ENCODE measurements around the gene POLR1G. TPM values are rescaled to one million over a fixed set of nuclear protein-coding genes. Genes with fewer than 3 reads are reported as not detected.

Gene POLR1G
- total RNA-seq, 1 experiment from 2014 or later: 30.5 TPM

DNA sequence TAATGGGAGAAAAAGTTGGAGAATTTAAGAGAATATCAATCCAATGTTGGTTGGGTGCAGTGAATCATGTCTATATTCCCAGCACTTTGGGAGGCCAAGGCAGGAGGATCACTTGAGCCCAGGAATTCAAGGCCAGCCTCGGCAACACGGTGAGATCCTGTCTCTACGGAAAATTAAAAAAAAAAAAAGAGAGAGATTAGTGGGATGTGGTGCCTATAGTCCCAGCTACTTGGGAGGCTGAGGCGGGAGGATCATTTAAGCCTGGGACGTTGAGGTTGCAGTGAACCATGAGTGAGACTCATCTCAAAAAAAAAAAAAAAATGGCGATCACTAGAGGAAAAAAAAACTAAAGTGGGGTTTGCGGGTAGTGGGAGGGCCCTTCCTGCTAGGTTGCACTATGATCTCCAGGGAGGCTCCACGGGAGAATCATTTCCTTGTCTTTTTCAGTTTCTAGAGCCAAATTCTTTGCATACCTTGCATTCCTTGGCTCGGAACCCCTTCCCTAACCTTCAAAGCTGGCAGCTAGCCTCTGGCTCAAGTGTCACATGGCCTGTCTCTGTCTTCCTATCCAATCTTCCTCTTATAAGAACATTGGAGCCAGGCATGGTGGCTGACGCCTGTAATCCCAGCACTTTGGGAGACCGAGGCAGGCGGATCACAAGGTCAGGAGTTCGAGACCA is 30.3 kb upstream of the POLR1G start:
- peak overlapping the region; percentile 61 for H2AFZ ChIP-seq (ENCODE audit: low read depth, low read length, poor library complexity, severe bottlenecking)
- H3K36me3 ChIP-seq (ENCODE audit: control insufficient read depth in 1 of 2, insufficient read depth in 2 of 2, low read length in 2 of 2): no peaks in the 10 kb centered on the region
- no peaks in the 10 kb centered on the region for H3K79me2 ChIP-seq (ENCODE audit: insufficient read depth, low read length)
- peak overlapping the region; percentile 36; the same call in 1 of the 2 replicates for H3K27ac ChIP-seq (ENCODE audit: low read depth, low read length)
- POLR2A ChIA-PET: no interaction called here
- RAD21 ChIA-PET (ENCODE audit: low non-redundant PET in 1 of 2, low total read pairs in 2 of 2, uncharacterized antibody in 2 of 2, unreplicated experiment in 2 of 2): no interaction called here
- H3K9ac ChIP-seq (ENCODE audit: low read length): no peak overlapping the region
- intact Hi-C loops (cut with micrococcal nuclease): no loop called here
- peak; percentile 13 for DNase-seq (ENCODE audit: low read depth, low spot score)
- H3K4me1 ChIP-seq (ENCODE audit: control insufficient read depth in 1 of 2, insufficient read depth in 2 of 2, low read length in 2 of 2): peaks cover 12 to 23% of the 10 kb centered on the region in 2 experiments
- no peak overlapping the region for H3K4me3 ChIP-seq (replicated peaks in 1 of 2; ENCODE audit: low read depth in 1 of 2, low read length in 2 of 2)
- no peaks in the 10 kb centered on the region for H3K27me3 ChIP-seq (ENCODE audit: insufficient read depth, low read length)
- TF ChIP-seq, protein P1, sequence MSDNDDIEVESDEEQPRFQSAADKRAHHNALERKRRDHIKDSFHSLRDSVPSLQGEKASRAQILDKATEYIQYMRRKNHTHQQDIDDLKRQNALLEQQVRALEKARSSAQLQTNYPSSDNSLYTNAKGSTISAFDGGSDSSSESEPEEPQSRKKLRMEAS (IDR thresholded peaks at IDR 0.05): no peak
- TF ChIP-seq, protein P2, sequence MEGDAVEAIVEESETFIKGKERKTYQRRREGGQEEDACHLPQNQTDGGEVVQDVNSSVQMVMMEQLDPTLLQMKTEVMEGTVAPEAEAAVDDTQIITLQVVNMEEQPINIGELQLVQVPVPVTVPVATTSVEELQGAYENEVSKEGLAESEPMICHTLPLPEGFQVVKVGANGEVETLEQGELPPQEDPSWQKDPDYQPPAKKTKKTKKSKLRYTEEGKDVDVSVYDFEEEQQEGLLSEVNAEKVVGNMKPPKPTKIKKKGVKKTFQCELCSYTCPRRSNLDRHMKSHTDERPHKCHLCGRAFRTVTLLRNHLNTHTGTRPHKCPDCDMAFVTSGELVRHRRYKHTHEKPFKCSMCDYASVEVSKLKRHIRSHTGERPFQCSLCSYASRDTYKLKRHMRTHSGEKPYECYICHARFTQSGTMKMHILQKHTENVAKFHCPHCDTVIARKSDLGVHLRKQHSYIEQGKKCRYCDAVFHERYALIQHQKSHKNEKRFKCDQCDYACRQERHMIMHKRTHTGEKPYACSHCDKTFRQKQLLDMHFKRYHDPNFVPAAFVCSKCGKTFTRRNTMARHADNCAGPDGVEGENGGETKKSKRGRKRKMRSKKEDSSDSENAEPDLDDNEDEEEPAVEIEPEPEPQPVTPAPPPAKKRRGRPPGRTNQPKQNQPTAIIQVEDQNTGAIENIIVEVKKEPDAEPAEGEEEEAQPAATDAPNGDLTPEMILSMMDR (IDR thresholded peaks at IDR 0.05 in 2 of 3, conservative IDR thresholded peaks at IDR 0.05 in 1 of 3; ENCODE audit: borderline replicate concordance in 1 of 3, insufficient read depth in 1 of 3, low read depth in 2 of 3, low read length in 2 of 3): no peak
- TF ChIP-seq, protein P3, sequence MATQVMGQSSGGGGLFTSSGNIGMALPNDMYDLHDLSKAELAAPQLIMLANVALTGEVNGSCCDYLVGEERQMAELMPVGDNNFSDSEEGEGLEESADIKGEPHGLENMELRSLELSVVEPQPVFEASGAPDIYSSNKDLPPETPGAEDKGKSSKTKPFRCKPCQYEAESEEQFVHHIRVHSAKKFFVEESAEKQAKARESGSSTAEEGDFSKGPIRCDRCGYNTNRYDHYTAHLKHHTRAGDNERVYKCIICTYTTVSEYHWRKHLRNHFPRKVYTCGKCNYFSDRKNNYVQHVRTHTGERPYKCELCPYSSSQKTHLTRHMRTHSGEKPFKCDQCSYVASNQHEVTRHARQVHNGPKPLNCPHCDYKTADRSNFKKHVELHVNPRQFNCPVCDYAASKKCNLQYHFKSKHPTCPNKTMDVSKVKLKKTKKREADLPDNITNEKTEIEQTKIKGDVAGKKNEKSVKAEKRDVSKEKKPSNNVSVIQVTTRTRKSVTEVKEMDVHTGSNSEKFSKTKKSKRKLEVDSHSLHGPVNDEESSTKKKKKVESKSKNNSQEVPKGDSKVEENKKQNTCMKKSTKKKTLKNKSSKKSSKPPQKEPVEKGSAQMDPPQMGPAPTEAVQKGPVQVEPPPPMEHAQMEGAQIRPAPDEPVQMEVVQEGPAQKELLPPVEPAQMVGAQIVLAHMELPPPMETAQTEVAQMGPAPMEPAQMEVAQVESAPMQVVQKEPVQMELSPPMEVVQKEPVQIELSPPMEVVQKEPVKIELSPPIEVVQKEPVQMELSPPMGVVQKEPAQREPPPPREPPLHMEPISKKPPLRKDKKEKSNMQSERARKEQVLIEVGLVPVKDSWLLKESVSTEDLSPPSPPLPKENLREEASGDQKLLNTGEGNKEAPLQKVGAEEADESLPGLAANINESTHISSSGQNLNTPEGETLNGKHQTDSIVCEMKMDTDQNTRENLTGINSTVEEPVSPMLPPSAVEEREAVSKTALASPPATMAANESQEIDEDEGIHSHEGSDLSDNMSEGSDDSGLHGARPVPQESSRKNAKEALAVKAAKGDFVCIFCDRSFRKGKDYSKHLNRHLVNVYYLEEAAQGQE (IDR thresholded peaks at IDR 0.05; ENCODE audit: low read depth): no peak
- TF ChIP-seq SIN3A (IDR thresholded peaks at IDR 0.05; ENCODE audit: low read depth) (no peak), SP1 (IDR thresholded peaks at IDR 0.05; ENCODE audit: low read depth) (no peak), RAD21 (IDR thresholded peaks at IDR 0.05; ENCODE audit: low read depth) (no peak), ZFX (IDR thresholded peaks at IDR 0.05) (no peak), EZH2 (IDR thresholded peaks at IDR 0.05) (no peak), ELF1 (IDR thresholded peaks at IDR 0.05; ENCODE audit: borderline replicate concordance, low read depth) (no peak), JUND (IDR thresholded peaks at IDR 0.05) (no peak), SRF (IDR thresholded peaks at IDR 0.05; ENCODE audit: low read depth) (no peak), TCF7L2 (IDR thresholded peaks at IDR 0.05; ENCODE audit: borderline replicate concordance, extremely low read depth, insufficient read depth, insufficient read length) (no peak), CEBPB (IDR thresholded peaks at IDR 0.05; ENCODE audit: low read depth) (no peak), EGR1 (IDR thresholded peaks at IDR 0.05; ENCODE audit: low read depth) (no peak), POLR2A (IDR thresholded peaks at IDR 0.05; ENCODE audit: borderline replicate concordance, extremely low read depth, insufficient read depth, insufficient read length) (no peak), ZNF274 (IDR thresholded peaks at IDR 0.05; ENCODE audit: low read depth, low read length) (no peak), POLR2AphosphoS5 (IDR thresholded peaks at IDR 0.05; ENCODE audit: low read depth, low read length) (no peak)
- TF ChIP-seq, protein P4, sequence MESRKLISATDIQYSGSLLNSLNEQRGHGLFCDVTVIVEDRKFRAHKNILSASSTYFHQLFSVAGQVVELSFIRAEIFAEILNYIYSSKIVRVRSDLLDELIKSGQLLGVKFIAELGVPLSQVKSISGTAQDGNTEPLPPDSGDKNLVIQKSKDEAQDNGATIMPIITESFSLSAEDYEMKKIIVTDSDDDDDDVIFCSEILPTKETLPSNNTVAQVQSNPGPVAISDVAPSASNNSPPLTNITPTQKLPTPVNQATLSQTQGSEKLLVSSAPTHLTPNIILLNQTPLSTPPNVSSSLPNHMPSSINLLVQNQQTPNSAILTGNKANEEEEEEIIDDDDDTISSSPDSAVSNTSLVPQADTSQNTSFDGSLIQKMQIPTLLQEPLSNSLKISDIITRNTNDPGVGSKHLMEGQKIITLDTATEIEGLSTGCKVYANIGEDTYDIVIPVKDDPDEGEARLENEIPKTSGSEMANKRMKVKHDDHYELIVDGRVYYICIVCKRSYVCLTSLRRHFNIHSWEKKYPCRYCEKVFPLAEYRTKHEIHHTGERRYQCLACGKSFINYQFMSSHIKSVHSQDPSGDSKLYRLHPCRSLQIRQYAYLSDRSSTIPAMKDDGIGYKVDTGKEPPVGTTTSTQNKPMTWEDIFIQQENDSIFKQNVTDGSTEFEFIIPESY (IDR thresholded peaks at IDR 0.05; ENCODE audit: extremely low read depth, insufficient replicate concordance, low read length): no peak
- TF ChIP-seq, protein P5, sequence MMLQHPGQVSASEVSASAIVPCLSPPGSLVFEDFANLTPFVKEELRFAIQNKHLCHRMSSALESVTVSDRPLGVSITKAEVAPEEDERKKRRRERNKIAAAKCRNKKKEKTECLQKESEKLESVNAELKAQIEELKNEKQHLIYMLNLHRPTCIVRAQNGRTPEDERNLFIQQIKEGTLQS (IDR thresholded peaks at IDR 0.05): no peak
- H3K9me2 ChIP-seq (ENCODE audit: insufficient read depth): no peaks in the 10 kb centered on the region
- CTCF ChIA-PET: interaction anchor here (0.9 kb wide), 1 partner anchor 102 kb away, joined by 3 read pairs; no protein-coding TSS in a partner anchor
- BruUV-seq (replicated peaks): no TSS peak
- no peaks in the 10 kb centered on the region for H3K9me3 ChIP-seq (ENCODE audit: control insufficient read depth in 1 of 2, insufficient read depth in 1 of 2, low read depth in 1 of 2, low read length in 2 of 2)
- peak overlapping the region; percentile 59 for H3K4me2 ChIP-seq (ENCODE audit: low read length)
- peak; percentile 76 for ATAC-seq
- H4K20me1 ChIP-seq (ENCODE audit: insufficient read depth): no peaks in the 10 kb centered on the region

All from HCT116 (cell line).